GM10266 (cell line): ENCODE results near the gene ATP9A.

Source experiments
- DNase-seq: peaks from one replicate; pipeline ENCODE4 v3.0.0; 2012; ENCODE audit errors: extremely low spot score
- TF ChIP-seq, protein P1 (sequence below): IDR thresholded peaks from 2 replicates; pipeline ENCODE4 v1.5.1; 2012; ENCODE audit warnings: mild to moderate bottlenecking, low read depth; ENCODE audit not compliant: control insufficient read depth, insufficient read depth; ENCODE audit errors: missing control alignments

The ATP9A gene

DNA sequence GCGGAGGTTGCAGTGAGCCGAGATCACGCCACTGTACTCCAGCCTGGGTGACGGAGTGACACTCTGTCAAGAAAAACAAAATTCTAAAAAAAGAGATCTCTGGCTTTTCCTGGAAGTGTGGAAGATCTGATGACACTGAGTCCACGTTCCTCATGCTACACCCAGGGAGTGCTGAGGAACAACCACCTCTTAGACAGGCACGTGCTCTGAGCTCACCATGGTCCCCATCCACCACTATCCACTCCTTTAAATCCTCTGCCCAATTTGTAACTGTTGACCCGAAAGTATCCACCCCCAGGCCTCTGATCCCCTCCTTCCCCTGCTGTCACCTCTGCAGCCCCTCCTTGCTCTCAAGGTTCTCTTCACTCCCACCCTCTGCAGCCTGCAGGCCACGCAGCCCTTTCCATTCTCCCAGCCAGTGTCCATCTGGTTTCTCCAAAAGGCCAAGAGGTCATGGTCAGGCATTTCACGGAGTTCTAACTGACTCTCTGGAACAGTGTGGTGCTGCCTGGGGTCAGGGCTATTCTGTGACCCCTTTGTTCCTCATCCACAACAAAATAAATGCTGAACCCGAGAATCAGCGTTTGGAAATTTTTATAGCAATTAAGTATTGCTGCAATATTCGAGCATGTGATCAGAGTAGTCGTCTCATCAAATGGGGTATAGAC is 88.8 kb downstream of the ATP9A start:
- DNase-seq: no peak
- TF ChIP-seq, protein P1, sequence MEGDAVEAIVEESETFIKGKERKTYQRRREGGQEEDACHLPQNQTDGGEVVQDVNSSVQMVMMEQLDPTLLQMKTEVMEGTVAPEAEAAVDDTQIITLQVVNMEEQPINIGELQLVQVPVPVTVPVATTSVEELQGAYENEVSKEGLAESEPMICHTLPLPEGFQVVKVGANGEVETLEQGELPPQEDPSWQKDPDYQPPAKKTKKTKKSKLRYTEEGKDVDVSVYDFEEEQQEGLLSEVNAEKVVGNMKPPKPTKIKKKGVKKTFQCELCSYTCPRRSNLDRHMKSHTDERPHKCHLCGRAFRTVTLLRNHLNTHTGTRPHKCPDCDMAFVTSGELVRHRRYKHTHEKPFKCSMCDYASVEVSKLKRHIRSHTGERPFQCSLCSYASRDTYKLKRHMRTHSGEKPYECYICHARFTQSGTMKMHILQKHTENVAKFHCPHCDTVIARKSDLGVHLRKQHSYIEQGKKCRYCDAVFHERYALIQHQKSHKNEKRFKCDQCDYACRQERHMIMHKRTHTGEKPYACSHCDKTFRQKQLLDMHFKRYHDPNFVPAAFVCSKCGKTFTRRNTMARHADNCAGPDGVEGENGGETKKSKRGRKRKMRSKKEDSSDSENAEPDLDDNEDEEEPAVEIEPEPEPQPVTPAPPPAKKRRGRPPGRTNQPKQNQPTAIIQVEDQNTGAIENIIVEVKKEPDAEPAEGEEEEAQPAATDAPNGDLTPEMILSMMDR: no peak

DNA sequence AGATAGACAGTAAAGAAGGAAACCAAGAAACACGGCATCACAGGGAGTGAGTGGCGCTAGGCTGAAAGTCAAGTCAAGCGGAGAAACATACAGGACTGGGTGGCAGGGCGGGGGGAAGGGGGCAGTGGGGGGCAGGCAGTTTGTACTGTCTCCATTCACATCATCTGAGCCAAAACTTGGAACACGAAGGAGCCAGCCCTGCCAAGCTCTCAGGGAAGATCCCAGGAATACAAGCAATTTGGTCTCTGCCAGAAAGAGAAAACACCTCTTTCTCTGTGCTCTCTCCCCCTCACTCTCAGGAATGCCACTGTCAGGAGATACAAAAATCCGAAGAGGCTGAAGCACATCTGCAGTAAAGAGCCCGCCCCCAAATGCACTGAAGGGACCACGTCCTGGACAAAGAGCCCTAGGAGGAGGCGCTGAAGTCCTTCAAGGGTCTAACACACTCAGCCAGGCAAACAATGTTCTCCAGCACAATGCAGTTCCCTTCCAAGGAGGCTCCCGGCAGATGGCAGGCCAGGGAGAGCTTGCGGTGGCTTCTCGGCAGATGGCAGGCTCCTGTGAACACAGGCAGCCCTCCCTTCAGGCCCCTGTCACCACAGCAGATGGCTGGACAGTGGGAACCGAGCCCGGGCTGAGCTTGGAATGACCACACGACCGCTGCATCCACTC is 90.0 kb downstream of the ATP9A start:
- DNase-seq: no peak
- TF ChIP-seq, protein P1: no peak

DNA sequence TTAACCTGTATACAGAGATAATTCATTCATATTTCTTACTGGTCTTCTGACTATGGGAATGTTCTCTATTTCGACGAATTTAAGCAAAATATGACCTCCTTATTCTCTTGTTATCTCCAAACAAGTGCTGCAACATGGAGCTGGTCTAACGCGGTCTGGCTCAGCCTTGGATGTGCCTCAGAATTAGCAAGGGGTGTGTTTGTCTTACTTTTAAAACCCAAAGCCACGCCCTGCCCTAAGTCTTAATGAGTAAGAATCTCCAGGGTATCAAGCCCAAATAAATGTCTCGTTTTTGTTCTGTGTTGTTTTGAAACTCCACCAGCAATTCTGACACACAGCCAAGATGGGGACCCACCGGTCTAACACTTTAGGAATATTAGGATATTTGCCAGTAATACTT is 99.2 kb downstream of the ATP9A start:
- TF ChIP-seq, protein P1: no peak
- no peak for DNase-seq

DNA sequence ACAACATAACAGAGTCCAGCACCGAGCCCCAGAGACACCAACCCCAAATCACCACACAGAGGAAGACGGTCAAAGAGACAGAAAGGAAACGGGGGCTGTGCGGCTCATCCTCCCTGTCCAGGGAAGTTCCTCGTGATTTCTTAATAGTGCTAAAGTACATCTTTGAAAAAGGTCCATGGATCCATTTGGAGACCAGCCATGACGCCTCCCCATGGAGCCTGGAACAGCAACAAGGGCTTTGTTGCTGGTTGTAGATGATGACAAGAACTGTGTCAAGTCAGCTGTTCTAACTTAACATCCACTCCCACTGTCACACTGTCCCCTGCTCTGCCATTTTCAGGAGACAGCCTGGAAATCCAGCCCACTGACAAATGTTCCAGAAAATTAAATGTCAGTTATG is 99.7 kb downstream of the ATP9A start:
- TF ChIP-seq, protein P1: no peak
- no peak for DNase-seq

DNA sequence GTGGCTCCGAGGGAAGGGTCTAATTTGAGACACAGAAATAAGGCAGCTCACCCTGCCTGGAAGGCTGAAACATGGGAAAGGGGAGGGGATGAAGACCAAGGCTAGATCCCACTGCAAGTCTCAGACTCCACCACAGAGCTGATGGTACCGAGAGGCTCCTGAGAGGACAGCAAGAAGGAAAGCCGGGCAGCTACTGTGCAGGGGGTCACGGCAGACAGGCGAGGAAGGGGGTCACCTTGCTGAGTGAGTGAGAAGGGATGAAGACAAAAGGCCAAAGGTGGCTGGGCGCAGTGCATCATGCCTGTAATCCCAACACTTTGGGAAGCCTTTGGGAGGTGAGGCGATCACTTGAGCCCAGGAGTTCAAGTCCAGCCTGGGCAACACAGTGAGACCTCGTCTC is 100.7 kb downstream of the ATP9A start:
- DNase-seq: no peak
- TF ChIP-seq, protein P1: no peak

DNA sequence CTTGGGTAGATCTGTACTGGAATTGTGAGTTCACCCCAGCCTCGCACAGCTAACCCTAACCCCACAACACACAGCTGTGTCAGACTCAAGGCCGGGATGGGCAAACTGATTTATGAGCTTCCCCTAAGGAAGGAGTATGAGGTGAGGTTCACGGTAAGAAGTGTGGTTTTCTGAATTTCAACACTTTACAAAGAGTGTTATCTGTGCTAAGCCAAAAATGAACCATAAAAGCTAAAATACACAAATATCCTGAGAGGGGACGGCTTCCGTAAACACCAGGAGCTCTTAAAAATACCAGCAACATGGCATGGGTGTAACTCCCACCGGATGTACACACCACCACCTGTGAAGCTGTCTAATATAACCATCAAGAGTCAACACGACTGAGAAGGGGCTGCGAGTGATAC is 101.2 kb downstream of the ATP9A start:
- no peak for DNase-seq
- TF ChIP-seq, protein P1: no peak

DNA sequence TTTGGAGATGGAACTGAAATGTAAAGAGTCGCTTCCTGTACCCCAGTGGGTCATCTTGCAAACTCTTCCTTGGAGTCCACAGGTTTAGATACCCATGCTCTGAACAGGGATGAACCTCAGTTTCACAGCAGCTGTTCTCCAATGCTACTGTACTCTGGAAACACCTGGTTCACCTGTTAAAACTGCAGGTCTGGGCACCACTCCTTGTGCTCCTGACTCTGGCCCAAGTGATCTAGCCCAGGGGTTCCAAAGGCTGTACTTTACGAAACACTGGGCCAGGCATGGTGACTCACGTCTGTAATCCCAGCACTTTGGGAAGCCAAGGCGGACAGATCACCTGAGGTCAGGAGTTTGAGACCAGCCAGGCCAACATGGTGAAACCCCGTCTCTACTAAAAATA is 102.1 kb downstream of the ATP9A start:
- DNase-seq: no peak
- TF ChIP-seq, protein P1: no peak
